ENCODE measurements around the gene KRT3. TPM values are rescaled to one million over a fixed set of nuclear protein-coding genes. Genes with fewer than 3 reads are reported as not detected.
A peak's percentile ranks its signal among the peaks of the same experiment; 100 is the strongest.

Gene KRT3
- total RNA-seq, 1 donor from 2014 or later: not detected

GRCh38 chr12:52813885-52814709 lies 18.2 kb upstream of the KRT3 start, which contains the start of gene KRT4:
TSS of gene KRT4 (minus strand) at chr12:52814116. CDS start at chr12:52814058, 58 bp downstream.
- TF ChIP-seq CTCF (conservative IDR thresholded peaks at IDR 0.05): no peak
- H3K4me3 Mint-ChIP-seq: no peak within 1 kb of the TSS
- H3K27me3 Mint-ChIP-seq (ENCODE audit: low read depth): peaks cover 8% of the 10 kb centered on the region
- no peak for DNase-seq (ENCODE audit: low read depth, low spot score)
- no peaks in the 10 kb centered on the region for H3K36me3 Mint-ChIP-seq (ENCODE audit: low read depth)
- H3K9me3 Mint-ChIP-seq: no peaks in the 10 kb centered on the region
- peaks cover 9% of the 10 kb centered on the region for H3K4me1 Mint-ChIP-seq
- peak within 1 kb of the TSS; percentile 19 for H3K27ac Mint-ChIP-seq (ENCODE audit: unreplicated experiment)

- TF ChIP-seq CTCF (conservative IDR thresholded peaks at IDR 0.05): no peak
- Mint-ChIP-seq H3K36me3 (ENCODE audit: low read depth) (no peaks in the 10 kb centered on the region), H3K4me1 (peaks cover 4% of the 10 kb centered on the region), H3K27ac (ENCODE audit: unreplicated experiment) (no peak overlapping the region), H3K9me3 (no peaks in the 10 kb centered on the region), H3K27me3 (ENCODE audit: low read depth) (peaks cover 9% of the 10 kb centered on the region), H3K4me3 (no peak overlapping the region)
- DNase-seq (ENCODE audit: low read depth, low spot score): no peak
These were observed 17.4 kb upstream of the KRT3 start for GRCh38 chr12:52813203-52813819.

GRCh38 chr12:52812749-52813148 lies 16.8 kb upstream of the KRT3 start:
- no peak for DNase-seq (ENCODE audit: low read depth, low spot score)
- H3K4me1 Mint-ChIP-seq: no peaks in the 10 kb centered on the region
- H3K9me3 Mint-ChIP-seq: no peaks in the 10 kb centered on the region
- no peaks in the 10 kb centered on the region for H3K36me3 Mint-ChIP-seq (ENCODE audit: low read depth)
- TF ChIP-seq CTCF (conservative IDR thresholded peaks at IDR 0.05): no peak
- H3K27ac Mint-ChIP-seq (ENCODE audit: unreplicated experiment): no peak overlapping the region
- peaks cover 11% of the 10 kb centered on the region for H3K27me3 Mint-ChIP-seq (ENCODE audit: low read depth)
- H3K4me3 Mint-ChIP-seq: no peak overlapping the region

GRCh38 chr12:52812073-52812400 lies 16.1 kb upstream of the KRT3 start:
- Mint-ChIP-seq H3K27ac (ENCODE audit: unreplicated experiment) (no peak overlapping the region), H3K36me3 (ENCODE audit: low read depth) (no peaks in the 10 kb centered on the region), H3K9me3 (no peaks in the 10 kb centered on the region)

More at GRCh38 chr12:52812073-52812400, 16.1 kb upstream of the KRT3 start:
- peaks cover 13% of the 10 kb centered on the region for H3K27me3 Mint-ChIP-seq (ENCODE audit: low read depth)
- H3K4me1 Mint-ChIP-seq: no peaks in the 10 kb centered on the region
- TF ChIP-seq CTCF (conservative IDR thresholded peaks at IDR 0.05): no peak
- no peak for DNase-seq (ENCODE audit: low read depth, low spot score)
- H3K4me3 Mint-ChIP-seq: no peak overlapping the region

All from neural crest cell (in vitro differentiated cells).